GM12875 (cell line): ENCODE results near the gene SECISBP2L.

Experiments used
- H3K4me3 ChIP-seq: one replicate; pipeline ENCODE4 v1.5.1; 2011; ENCODE audit warnings: low read depth, low read length, control low read depth
- CTCF ChIP-seq: IDR thresholded peaks from 2 replicates; pipeline ENCODE4 v1.5.1; 2011; ENCODE audit warnings: low read depth, mild to moderate bottlenecking, control low read depth, inconsistent platforms, low read length, moderate library complexity, borderline replicate concordance; ENCODE audit not compliant: insufficient read depth

SECISBP2L gene

GRCh38 chr15:49064281-49064653 is 18.0 kb upstream of the SECISBP2L start:
- no peak for TF ChIP-seq CTCF

DNA sequence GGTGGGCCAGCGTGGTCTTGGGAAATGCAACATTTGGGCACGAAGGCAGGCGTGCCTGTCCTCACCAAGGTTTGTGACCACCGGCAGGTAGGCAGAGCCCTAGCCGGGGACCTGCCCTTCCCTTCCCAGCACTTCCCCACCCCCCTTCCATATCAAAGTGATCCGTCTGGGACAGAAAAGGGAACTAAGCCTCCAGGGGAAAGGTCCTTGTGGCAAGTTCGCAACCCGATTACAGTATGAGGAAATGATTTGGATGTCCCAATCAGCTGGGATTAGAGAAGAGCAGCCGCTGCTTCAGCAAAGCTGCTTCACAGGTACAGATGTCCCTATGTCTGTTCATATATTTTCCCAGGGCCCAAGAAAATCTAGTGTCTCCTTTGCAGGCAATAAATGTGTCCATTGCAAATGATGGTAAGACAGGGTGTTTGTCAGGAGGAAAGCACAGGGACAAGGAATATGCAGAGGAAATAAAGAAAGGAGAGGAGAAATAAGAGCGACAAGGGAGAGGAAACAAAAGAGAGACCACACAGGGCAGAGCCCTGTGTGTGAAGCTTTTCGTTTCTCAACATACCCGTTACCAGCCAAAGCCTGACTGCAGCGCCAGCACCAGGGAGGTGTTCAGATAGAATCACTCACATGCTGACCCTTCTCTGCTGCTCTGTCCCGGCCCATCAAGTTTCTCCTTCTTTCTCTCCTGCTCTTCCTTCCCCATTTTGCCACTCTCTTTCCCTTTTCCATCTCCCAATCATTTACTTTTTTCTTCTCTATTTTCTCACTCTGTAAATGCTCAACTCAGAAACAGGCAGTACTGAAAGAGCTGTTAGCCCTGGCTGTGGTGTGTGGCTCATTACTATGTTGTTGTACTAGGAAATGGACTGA is 17.4 kb upstream of the SECISBP2L start:
- no peak overlapping the region for H3K4me3 ChIP-seq

More at GRCh38 chr15:49064281-49064653, 18.0 kb upstream of the SECISBP2L start:
- no peak overlapping the region for H3K4me3 ChIP-seq

GRCh38 chr15:49062900-49063299 is 16.7 kb upstream of the SECISBP2L start:
- no peak for TF ChIP-seq CTCF
- H3K4me3 ChIP-seq, result no peak overlapping the region

More for the DNA sequence above, 17.4 kb upstream of the SECISBP2L start:
- TF ChIP-seq CTCF, result no peak

- no peak overlapping the region for H3K4me3 ChIP-seq
- TF ChIP-seq CTCF, result no peak
Measured at GRCh38 chr15:49060710-49061495, 14.7 kb upstream of the SECISBP2L start.

GRCh38 chr15:49059491-49059890 is 13.2 kb upstream of the SECISBP2L start:
- no peak for TF ChIP-seq CTCF
- no peak overlapping the region for H3K4me3 ChIP-seq

GRCh38 chr15:49058559-49058958 is 12.3 kb upstream of the SECISBP2L start:
- no peak overlapping the region for H3K4me3 ChIP-seq
- TF ChIP-seq CTCF, result no peak
